H1 (cell line): Measurements from ENCODE around the gene MAP3K3. TPM values are rescaled to one million over a fixed set of nuclear protein-coding genes. Genes with fewer than 3 reads are reported as not detected.

Experiments
- CTCF ChIA-PET: fragments of 300-600 bp; sonication (Branson Sonifier 250); formaldehyde crosslinking; loops from one replicate; lab custom pipeline; 2021; ENCODE audit not compliant: partially characterized antibody; lab: Charles Lee
- POLR2A ChIA-PET: fragments of 300-600 bp; sonication (Branson Sonifier 250); formaldehyde crosslinking; loops from one replicate; lab custom pipeline; 2021; ENCODE audit warnings: inconsistent platforms; ENCODE audit not compliant: partially characterized antibody; lab: Charles Lee
- DNase-seq, 2 experiments: peaks; one replicate each; pipeline versions ENCODE4 v3.0.0 to v3.0.0-alpha.2; 2010 to 2022; ENCODE audit warnings: low spot score in 2 of 2, low read depth in 1 of 2, mixed read lengths in 1 of 2
- FAIRE-seq: peaks from 2 replicates; lab custom pipeline; 2011; peaks lifted over from hg19 to GRCh38; lab: Jason Lieb, UNC
- H2AFZ ChIP-seq: 2 replicates; pipeline ENCODE4 v1.8.1; 2012; ENCODE audit warnings: low read length, inconsistent platforms
- H2AK5ac ChIP-seq: 2 replicates; pipeline ENCODE4 v1.6.1; 2013; ENCODE audit warnings: low read depth, low read length
- H2BK120ac ChIP-seq: replicated peaks from 2 replicates; pipeline ENCODE3; 2013; ENCODE audit warnings: low read depth, low read length, inconsistent platforms
- H2BK12ac ChIP-seq: 2 replicates; pipeline ENCODE4 v1.6.1; 2013; ENCODE audit warnings: low read depth, low read length
- H2BK15ac ChIP-seq: 2 replicates; pipeline ENCODE4 v1.6.1; 2013; ENCODE audit warnings: low read length
- H2BK20ac ChIP-seq: 2 replicates; pipeline ENCODE4 v1.6.1; 2013; ENCODE audit warnings: low read length
- H2BK5ac ChIP-seq: 2 replicates; pipeline ENCODE4 v1.6.1; 2013; ENCODE audit warnings: low read depth, low read length
- H3K14ac ChIP-seq: 2 replicates; pipeline ENCODE4 v1.6.1; 2013; ENCODE audit warnings: inconsistent platforms; ENCODE audit not compliant: insufficient read length
- H3K18ac ChIP-seq: 2 replicates; pipeline ENCODE4 v1.6.1; 2013; ENCODE audit warnings: low read length; ENCODE audit errors: extremely low read depth
- H3K23ac ChIP-seq: 2 replicates; pipeline ENCODE4 v1.6.1; 2013; ENCODE audit warnings: inconsistent platforms; ENCODE audit not compliant: insufficient read length
- H3K23me2 ChIP-seq: 2 replicates; pipeline ENCODE4 v1.6.1; 2013; ENCODE audit warnings: low read depth, low read length
- H3K27ac ChIP-seq: 2 replicates; pipeline ENCODE4 v1.6.1; 2011; ENCODE audit warnings: low read depth, low read length, inconsistent platforms
- H3K27me3 ChIP-seq, 4 experiments: replicated peaks in 1 of 4; 1 replicate in 1 of 4; 2 replicates in 3 of 4; pipeline versions ENCODE4 v1.6.1 to v1.8.1; 2011 to 2013; ENCODE audit warnings: low read length in 3 of 4, mild to moderate bottlenecking in 3 of 4, inconsistent platforms in 2 of 4, mixed read lengths in 2 of 4, moderate library complexity in 1 of 4; ENCODE audit not compliant: control insufficient read depth in 3 of 4, insufficient read depth in 3 of 4; ENCODE audit errors: extremely low read depth in 1 of 4
- H3K36me3 ChIP-seq, 4 experiments: 2 replicates each; pipeline versions ENCODE4 v1.6.1 to v1.8.1; 2011 to 2013; ENCODE audit warnings: mild to moderate bottlenecking in 4 of 4, low read length in 3 of 4, moderate library complexity in 2 of 4, control low read depth in 1 of 4, inconsistent platforms in 1 of 4; ENCODE audit not compliant: insufficient read depth in 4 of 4, control insufficient read depth in 2 of 4
- H3K4ac ChIP-seq: replicated peaks from 2 replicates; pipeline ENCODE3; 2013; ENCODE audit warnings: low read length, low read depth, mixed read lengths, inconsistent platforms; ENCODE audit not compliant: insufficient read length
- H3K4me1 ChIP-seq, 4 experiments: replicated peaks in 1 of 4; 1 replicate in 1 of 4; 2 replicates in 3 of 4; pipeline versions ENCODE4 v1.6.1 to v1.8.1; 2011 to 2013; ENCODE audit warnings: low read length in 3 of 4, inconsistent platforms in 2 of 4, mixed read lengths in 1 of 4; ENCODE audit not compliant: insufficient read depth in 4 of 4, control insufficient read depth in 3 of 4
- H3K4me2 ChIP-seq, 2 experiments: 2 replicates each; pipeline versions ENCODE4 v1.6.1 to v1.8.1; 2011 to 2013; ENCODE audit warnings: low read depth in 2 of 2, low read length in 2 of 2, control low read depth in 1 of 2, inconsistent platforms in 1 of 2, mild to moderate bottlenecking in 1 of 2; ENCODE audit not compliant: insufficient read depth in 1 of 2
- H3K4me3 ChIP-seq, 4 experiments: fragments of 200-600, 300-600 bp in 1 of 4; sonication (generic), shearing (Covaris generic), sonication (Bioruptor Twin) in 1 of 4; 2 replicates each; pipeline versions ENCODE4 v1.5.1 to v1.8.1; 2011 to 2016; ENCODE audit warnings: low read length in 4 of 4, low read depth in 3 of 4, control low read depth in 2 of 4, inconsistent platforms in 2 of 4, mild to moderate bottlenecking in 2 of 4, mixed read lengths in 1 of 4, moderate library complexity in 1 of 4; ENCODE audit not compliant: insufficient read depth in 2 of 4; ENCODE audit errors: extremely low read depth in 1 of 4
- H3K56ac ChIP-seq: replicated peaks from 2 replicates; pipeline ENCODE3; 2013; ENCODE audit warnings: low read depth, mild to moderate bottlenecking, mixed read lengths, low read length, inconsistent platforms; ENCODE audit not compliant: insufficient read length
- H3K79me1 ChIP-seq: 2 replicates; pipeline ENCODE4 v1.6.1; 2013; ENCODE audit warnings: low read depth, low read length, control low read depth
- H3K79me2 ChIP-seq, 2 experiments: 2 replicates each; pipeline versions ENCODE4 v1.6.1 to v1.8.1; 2012 to 2013; ENCODE audit warnings: low read length in 2 of 2, mild to moderate bottlenecking in 2 of 2, inconsistent platforms in 1 of 2; ENCODE audit not compliant: insufficient read depth in 2 of 2, control insufficient read depth in 1 of 2
- H3K9ac ChIP-seq, 4 experiments: replicated peaks in 1 of 4; 1 replicate in 1 of 4; 2 replicates in 3 of 4; pipeline versions ENCODE4 v1.6.1 to v1.8.1; 2011 to 2013; ENCODE audit warnings: low read depth in 3 of 4, low read length in 3 of 4, control low read depth in 2 of 4, mild to moderate bottlenecking in 2 of 4, moderate library complexity in 2 of 4, inconsistent platforms in 1 of 4; ENCODE audit errors: extremely low read depth in 1 of 4
- H3K9me3 ChIP-seq, 2 experiments: 2 replicates each; pipeline versions ENCODE4 v1.6.1 to v1.8.1; 2012 to 2013; ENCODE audit warnings: mild to moderate bottlenecking in 2 of 2, moderate library complexity in 2 of 2, control low read depth in 1 of 2, inconsistent platforms in 1 of 2, low read depth in 1 of 2, low read length in 1 of 2, mixed read lengths in 1 of 2; ENCODE audit not compliant: insufficient read depth in 2 of 2
- H4K20me1 ChIP-seq, 2 experiments: replicated peaks in 1 of 2; 2 replicates each; pipeline versions ENCODE3 to v1.8.1; 2011 to 2013; ENCODE audit warnings: inconsistent platforms in 2 of 2, low read length in 2 of 2, mild to moderate bottlenecking in 1 of 2; ENCODE audit not compliant: insufficient read depth in 2 of 2, control insufficient read depth in 1 of 2
- H4K5ac ChIP-seq: 2 replicates; pipeline ENCODE4 v1.6.1; 2013; ENCODE audit warnings: low read length, low read depth, mixed read lengths, inconsistent platforms; ENCODE audit not compliant: insufficient read length
- H4K8ac ChIP-seq: 2 replicates; pipeline ENCODE4 v1.8.0; 2013; ENCODE audit warnings: mild to moderate bottlenecking, moderate library complexity, low read length, inconsistent platforms; ENCODE audit not compliant: insufficient read depth; ENCODE audit errors: extremely low read depth
- H4K91ac ChIP-seq: replicated peaks from 2 replicates; pipeline ENCODE3; 2013; ENCODE audit warnings: low read length, mixed read lengths, inconsistent platforms; ENCODE audit not compliant: insufficient read length
- ASH2L ChIP-seq: fragments of 200-600, 300-600 bp; sonication (generic); IDR thresholded peaks from one replicate; pipeline ENCODE4 v1.7.1; 2017; ENCODE audit warnings: low read length
- ATF3 ChIP-seq: IDR thresholded peaks from 2 replicates; pipeline ENCODE4 v1.6.1; 2011; ENCODE audit warnings: low read depth, mild to moderate bottlenecking, low read length; ENCODE audit not compliant: insufficient read depth
- CBX5 ChIP-seq: fragments of 300-800, 300-1000 bp; sonication (generic); IDR thresholded peaks from 2 replicates; pipeline ENCODE4 v1.7.1; 2016; ENCODE audit warnings: antibody characterized with exemption, low read length, low read depth
- CTCF ChIP-seq, 3 experiments: IDR thresholded peaks; 1 replicate in 2 of 3; 2 replicates in 1 of 3; pipeline versions ENCODE4 v1.5.1 to v1.6.1; 2011; ENCODE audit warnings: low read length in 3 of 3, mild to moderate bottlenecking in 3 of 3, inconsistent platforms in 2 of 3, low read depth in 1 of 3, moderate library complexity in 1 of 3; ENCODE audit not compliant: insufficient read depth in 1 of 3; ENCODE audit errors: control extremely low read depth in 1 of 3
- HDAC6 ChIP-seq: IDR thresholded peaks from one replicate; pipeline ENCODE4 v1.7.1; 2012; ENCODE audit warnings: low read depth, mild to moderate bottlenecking, inconsistent platforms, low read length, moderate library complexity
- POLR2AphosphoS5 ChIP-seq: IDR thresholded peaks from 2 replicates; pipeline ENCODE4 v1.6.1; 2011; ENCODE audit warnings: low read depth, low read length
- RFX5 ChIP-seq: IDR thresholded peaks from 2 replicates; pipeline ENCODE4 v1.6.1; 2011; ENCODE audit warnings: low read depth, low read length, improper control_type of control experiment, borderline replicate concordance
- SAP30 ChIP-seq: fragments of 300-600 bp; sonication (generic); IDR thresholded peaks from 2 replicates; pipeline ENCODE4 v1.7.1; 2012; ENCODE audit warnings: low read length, moderate library complexity, mild to moderate bottlenecking, inconsistent platforms; ENCODE audit not compliant: insufficient read depth, insufficient replicate concordance
- WGBS, 2 experiments: shearing (Covaris generic) in 1 of 2; methylation state at CpG; one replicate each; pipeline versions ENCODE4 v1.1.6 to v1.1.7; 2013 to 2015; ENCODE audit warnings: low lambda C conversion rate in 2 of 2, mixed read lengths in 2 of 2, inconsistent platforms in 1 of 2, low coverage in 1 of 2, missing lambda C conversion rate in 1 of 2; ENCODE audit not compliant: insufficient replicate concordance in 2 of 2, insufficient coverage in 1 of 2, insufficient read length in 1 of 2; ENCODE audit errors: extremely low coverage in 1 of 2, missing lambda C conversion rate in 1 of 2; 5-methylcytosine and 5-hydroxymethylcytosine counted together
- polyA plus RNA-seq, 7 experiments: library from polyadenylated mRNA; depleted of rRNA in 3 of 7; stranded (reverse) in 5 of 7; unstranded in 2 of 7; fragments of >200 nt in 5 of 7; fragments of 200-250 nt in 2 of 7; gene quantifications; 1 replicate in 5 of 7; 2 replicates in 1 of 7; 4 replicates in 1 of 7; pipeline versions ENCODE4 v1.2.1 to v1.2.3, GENCODE V29; 2011 to 2013; ENCODE audit warnings: missing spikeins in 2 of 7, mixed read lengths in 2 of 7
- total RNA-seq: library from RNA; stranded (reverse); fragmentation: NEBNext Ultra II Directional; extraction: Animal tissue kit (Norgen Biotek cat#: 25700); gene quantifications from 2 replicates; pipeline ENCODE4 v1.2.1, GENCODE V29; 2021

The MAP3K3 gene
- total and polyA plus RNA-seq, 2 of the 8 experiments (the other 6 are each of a cell fraction or from before 2014, with no cell fraction given), result 10.3 to 21.0 TPM

- H4K5ac ChIP-seq, result no peak overlapping the region
- no peaks in the 10 kb centered on the region; a peak in 1 of 4 replicates for H3K79me2 ChIP-seq
- ChIA-PET POLR2A (interaction anchor here (0.8 to 1.9 kb wide), 4 partner anchors 8 to 107 kb away, joined by 3 to 7 read pairs (median 3); partner anchors contain the start of genes CCDC47 and DDX42), CTCF (interaction anchor here (0.6 to 7.0 kb wide), 2 partner anchors 11 to 881 kb away, joined by 4 to 65 read pairs; no protein-coding TSS in a partner anchor)
- DNase-seq, result no peak
- peaks cover 4 to 9% of the 10 kb centered on the region in 2 experiments for H4K20me1 ChIP-seq
- H3K9ac ChIP-seq, result no peak overlapping the region
- H3K9me3 ChIP-seq, result no peaks in the 10 kb centered on the region
- FAIRE-seq, result no peak
- H2AFZ ChIP-seq, result no peak overlapping the region
- no peak overlapping the region for H2BK20ac ChIP-seq
- no peak overlapping the region for H2BK120ac ChIP-seq
- H2AK5ac ChIP-seq, result no peak overlapping the region
- H2BK12ac ChIP-seq, result no peak overlapping the region
- 88% methylated on average over 7 of the region's 7 CpGs; no CpG with 5 or more reads in 1 of the 2 experiments for WGBS, 2 experiments
- no peak overlapping the region for H3K18ac ChIP-seq
- no peak overlapping the region for H3K27ac ChIP-seq
- no peak overlapping the region for H3K14ac ChIP-seq
- no peak overlapping the region for H4K8ac ChIP-seq
- H3K27me3 ChIP-seq, result peaks cover 0 to under 1% (median 0%) of the 10 kb centered on the region in 4 experiments; a peak in 2 of 7 replicates
- no peak overlapping the region for H3K4me2 ChIP-seq
- no peak overlapping the region for H4K91ac ChIP-seq
- no peak overlapping the region for H3K23ac ChIP-seq
- H2BK5ac ChIP-seq, result no peak overlapping the region
- H3K4me3 ChIP-seq, result no peak overlapping the region
- H2BK15ac ChIP-seq, result no peak overlapping the region
- no peak overlapping the region for H3K56ac ChIP-seq
- H3K4me1 ChIP-seq, result peaks cover under 1 to 5% (median 2%) of the 10 kb centered on the region in 4 experiments; a peak in 5 of 7 replicates
- H3K36me3 ChIP-seq, result peaks cover 2 to 20% (median 8%) of the 10 kb centered on the region in 4 experiments; a peak in 5 of 8 replicates
- H3K4ac ChIP-seq, result no peak overlapping the region
- no peaks in the 10 kb centered on the region for H3K23me2 ChIP-seq
- 0 out of 2 replicates have a peak, but pooled peaks cover 3% of the 10 kb centered on the region for H3K79me1 ChIP-seq
- TF ChIP-seq ATF3 (no peak), SAP30 (no peak), CTCF (IDR thresholded peaks at IDR 0.05; ENCODE audit: control extremely low read depth in 1 of 3, insufficient read depth in 1 of 3, low read depth in 1 of 3, low read length in 3 of 3) (no peak), HDAC6 (no peak), CBX5 (no peak), ASH2L (no peak), RFX5 (no peak), POLR2AphosphoS5 (no peak)
Observed at GRCh38 chr17:63706336-63707082, 84.3 kb downstream of the MAP3K3 start.
